Measurements from ENCODE around the gene SHB.

SHB gene

GRCh38 chr9:37974506-37975173, 94.4 kb downstream of the SHB start:
- no peak for TF ChIP-seq CTCF (IDR thresholded peaks at IDR 0.05; ENCODE audit: extremely low read depth, missing control alignments)
- no peak for DNase-seq (ENCODE audit: low spot score)

- no peak for DNase-seq (ENCODE audit: low spot score)
- no peak for TF ChIP-seq CTCF (IDR thresholded peaks at IDR 0.05; ENCODE audit: extremely low read depth, missing control alignments)
Observed at GRCh38 chr9:37972351-37972848, 96.6 kb downstream of the SHB start.

GRCh38 chr9:37971691-37972090, 97.3 kb downstream of the SHB start:
- no peak for TF ChIP-seq CTCF (IDR thresholded peaks at IDR 0.05; ENCODE audit: extremely low read depth, missing control alignments)
- DNase-seq (ENCODE audit: low spot score) = no peak

- no peak for TF ChIP-seq CTCF (IDR thresholded peaks at IDR 0.05; ENCODE audit: extremely low read depth, missing control alignments)
- DNase-seq (ENCODE audit: low spot score) = no peak
Observed at GRCh38 chr9:37971108-37971459, 97.9 kb downstream of the SHB start.

GRCh38 chr9:37970301-37971107, 98.5 kb downstream of the SHB start:
- no peak for TF ChIP-seq CTCF (IDR thresholded peaks at IDR 0.05; ENCODE audit: extremely low read depth, missing control alignments)

GRCh38 chr9:37969558-37970300, 99.3 kb downstream of the SHB start:
- no peak for TF ChIP-seq CTCF (IDR thresholded peaks at IDR 0.05; ENCODE audit: extremely low read depth, missing control alignments)

More at GRCh38 chr9:37970301-37971107, 98.5 kb downstream of the SHB start:
- no peak for DNase-seq (ENCODE audit: low spot score)

GRCh38 chr9:37969130-37969529, 99.9 kb downstream of the SHB start:
- no peak for DNase-seq (ENCODE audit: low spot score)
- no peak for TF ChIP-seq CTCF (IDR thresholded peaks at IDR 0.05; ENCODE audit: extremely low read depth, missing control alignments)

More at GRCh38 chr9:37969558-37970300, 99.3 kb downstream of the SHB start:
- no peak for DNase-seq (ENCODE audit: low spot score)
